Epithelial cell of proximal tubule (primary cell): ENCODE measurements around the gene KIAA1671. TPM values are rescaled to one million over a fixed set of nuclear protein-coding genes. Genes with fewer than 3 reads are reported as not detected.
A peak's percentile ranks its signal among the peaks of the same experiment; 100 is the strongest.
"Not testable (repeated sequence)": the region's sequence is repeated elsewhere in the genome, so short reads cannot be mapped to it uniquely, and the experiment has no call there.

Experiments
- DNase-seq: peaks from one replicate; pipeline ENCODE4 v3.0.0-alpha.2; 2011; ENCODE audit warnings: low read depth
- H3K4me3 ChIP-seq: 2 replicates; pipeline ENCODE4 v1.5.1; 2011; ENCODE audit warnings: low read depth, mild to moderate bottlenecking, low read length
- total RNA-seq: library from RNA; depleted of rRNA; stranded (reverse); fragments of >200 nt; gene quantifications from 2 replicates; pipeline ENCODE4 v1.2.3, GENCODE V29; 2015
- TF ChIP-seq, protein P1 (sequence below): conservative IDR thresholded peaks from 2 replicates; pipeline ENCODE4 v1.5.1; 2012; ENCODE audit warnings: low read depth, mild to moderate bottlenecking, low read length

KIAA1671 gene
- total RNA-seq, 1 donor from 2014 or later: 14.1 TPM

DNA sequence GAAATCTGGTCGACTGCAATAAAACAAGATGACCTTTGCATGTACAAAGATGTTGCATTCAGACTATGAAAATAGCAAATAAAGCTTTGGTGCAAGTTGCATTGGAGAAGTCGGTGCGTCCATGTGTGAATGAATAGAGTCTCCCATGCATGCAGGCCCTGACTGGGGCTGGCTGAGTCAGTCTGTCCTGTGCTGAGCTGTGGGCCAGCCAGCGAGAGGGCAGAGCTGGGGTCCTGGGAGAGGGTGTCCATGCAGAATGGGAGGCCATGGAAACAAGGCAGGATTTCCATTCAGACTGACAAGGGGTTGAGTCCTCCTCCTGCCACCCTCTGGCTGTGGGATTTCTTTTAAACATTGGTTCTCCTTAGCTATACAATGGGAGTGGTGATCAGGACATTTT, 244.8 kb downstream of the KIAA1671 start:
- no peak overlapping the region for H3K4me3 ChIP-seq
- TF ChIP-seq, protein P1, sequence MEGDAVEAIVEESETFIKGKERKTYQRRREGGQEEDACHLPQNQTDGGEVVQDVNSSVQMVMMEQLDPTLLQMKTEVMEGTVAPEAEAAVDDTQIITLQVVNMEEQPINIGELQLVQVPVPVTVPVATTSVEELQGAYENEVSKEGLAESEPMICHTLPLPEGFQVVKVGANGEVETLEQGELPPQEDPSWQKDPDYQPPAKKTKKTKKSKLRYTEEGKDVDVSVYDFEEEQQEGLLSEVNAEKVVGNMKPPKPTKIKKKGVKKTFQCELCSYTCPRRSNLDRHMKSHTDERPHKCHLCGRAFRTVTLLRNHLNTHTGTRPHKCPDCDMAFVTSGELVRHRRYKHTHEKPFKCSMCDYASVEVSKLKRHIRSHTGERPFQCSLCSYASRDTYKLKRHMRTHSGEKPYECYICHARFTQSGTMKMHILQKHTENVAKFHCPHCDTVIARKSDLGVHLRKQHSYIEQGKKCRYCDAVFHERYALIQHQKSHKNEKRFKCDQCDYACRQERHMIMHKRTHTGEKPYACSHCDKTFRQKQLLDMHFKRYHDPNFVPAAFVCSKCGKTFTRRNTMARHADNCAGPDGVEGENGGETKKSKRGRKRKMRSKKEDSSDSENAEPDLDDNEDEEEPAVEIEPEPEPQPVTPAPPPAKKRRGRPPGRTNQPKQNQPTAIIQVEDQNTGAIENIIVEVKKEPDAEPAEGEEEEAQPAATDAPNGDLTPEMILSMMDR: no peak
- DNase-seq: no peak

DNA sequence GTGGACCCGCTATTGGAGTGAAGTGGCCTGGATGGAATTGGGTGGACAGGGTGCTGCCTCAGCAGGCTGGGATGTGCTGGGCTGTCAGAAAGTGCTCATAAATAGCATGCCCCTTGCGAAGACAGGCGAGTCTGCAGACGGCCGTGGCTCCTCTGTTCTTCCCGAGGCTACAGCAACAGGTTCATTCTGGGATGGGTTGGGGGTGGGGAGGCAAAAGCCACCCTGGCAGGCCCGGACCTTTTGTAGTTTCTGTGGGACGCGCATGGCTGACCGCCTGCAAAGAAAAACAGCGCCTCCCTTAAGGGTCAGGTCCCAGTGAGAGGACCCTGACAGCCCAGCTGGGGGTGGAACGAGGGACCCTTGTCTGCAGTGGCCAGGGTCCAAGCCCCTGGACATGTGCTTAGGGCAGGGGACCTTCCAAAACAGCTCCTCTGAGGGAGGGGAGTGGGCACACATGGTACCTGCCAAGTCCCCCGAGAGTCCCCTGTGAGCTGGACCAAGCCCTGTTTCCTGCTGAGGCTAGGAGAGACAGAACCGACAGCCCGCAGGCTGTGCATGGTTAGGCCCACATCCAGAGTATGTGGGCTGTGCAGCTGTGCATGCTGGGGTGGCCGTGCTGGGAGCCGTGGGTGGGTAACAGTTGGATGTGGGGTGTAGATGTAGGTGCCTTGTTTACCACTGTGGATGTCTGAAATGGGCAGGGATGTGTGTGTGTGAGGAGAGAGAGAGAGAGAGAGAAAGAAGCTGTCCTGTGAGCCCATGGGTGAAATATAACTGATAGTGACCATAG, 247.4 kb downstream of the KIAA1671 start, which contains the start of gene CRYBB3:
TSS of gene CRYBB3 (plus strand) at position 128 of the 790 bp plus-strand sequence. CDS start 1,539 bp downstream, outside the sequence.
- no peak for DNase-seq
- TF ChIP-seq, protein P1: no peak

DNA sequence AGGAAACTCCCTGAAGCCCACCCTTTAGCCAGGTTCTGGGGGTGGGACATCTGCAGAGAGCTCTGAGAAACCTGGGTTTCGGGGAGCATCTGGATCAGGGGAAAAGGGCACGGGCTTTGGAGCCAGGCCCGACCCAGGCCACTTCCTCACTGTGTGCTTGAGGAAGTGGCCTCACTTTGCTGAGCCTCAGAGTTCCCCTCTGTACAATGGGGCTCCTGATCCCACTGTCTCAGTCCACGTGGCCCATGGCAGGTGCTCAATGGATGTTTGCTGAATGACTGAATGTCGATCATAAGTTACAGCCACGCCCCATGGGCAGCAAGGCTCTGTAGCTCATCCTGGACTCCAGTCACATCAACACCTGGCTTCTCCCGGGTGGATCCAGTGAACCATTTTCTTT, 248.5 kb downstream of the KIAA1671 start:
- no peak for DNase-seq
- no peak overlapping the region for H3K4me3 ChIP-seq
- TF ChIP-seq, protein P1: no peak

More for the DNA sequence above, 247.4 kb downstream of the KIAA1671 start, which contains the start of gene CRYBB3:
- no peak within 1 kb of the TSS for H3K4me3 ChIP-seq

DNA sequence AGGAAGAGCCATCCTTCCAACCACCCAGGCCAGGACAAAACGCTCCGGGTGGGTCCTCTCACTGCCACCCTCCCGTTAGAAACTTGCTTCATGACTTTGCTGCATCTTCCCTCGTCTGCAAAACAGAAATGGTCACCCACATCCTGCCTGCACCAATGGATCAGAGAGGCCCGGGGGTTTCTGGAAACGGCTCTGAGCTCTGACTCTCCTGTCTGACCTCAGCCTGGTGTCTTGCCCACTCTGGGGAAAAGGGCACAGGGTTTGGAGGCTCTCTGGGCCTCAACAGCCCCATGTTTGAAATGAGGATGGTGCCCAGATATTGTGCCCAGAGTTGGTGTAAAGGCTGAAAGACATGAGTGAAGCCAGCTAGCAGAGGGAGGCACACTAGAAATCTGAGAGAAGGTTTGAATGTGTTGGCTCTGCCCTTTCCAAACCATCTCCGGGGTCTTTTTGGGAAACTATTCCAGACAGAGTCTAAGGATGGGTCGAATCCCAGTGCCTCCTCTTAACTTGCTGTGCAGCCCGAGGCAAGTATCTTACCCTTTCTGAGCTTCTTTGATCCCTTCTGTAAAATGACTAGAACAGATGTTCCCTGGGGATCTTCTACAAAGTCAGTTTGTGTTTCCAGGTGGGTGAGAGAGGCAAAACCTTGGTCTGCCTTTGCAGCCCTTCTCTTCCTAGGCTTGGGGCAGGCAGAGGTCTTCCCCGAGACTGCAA, 249.2 kb downstream of the KIAA1671 start:
- DNase-seq: no peak
- no peak overlapping the region for H3K4me3 ChIP-seq
- TF ChIP-seq, protein P1: no peak

DNA sequence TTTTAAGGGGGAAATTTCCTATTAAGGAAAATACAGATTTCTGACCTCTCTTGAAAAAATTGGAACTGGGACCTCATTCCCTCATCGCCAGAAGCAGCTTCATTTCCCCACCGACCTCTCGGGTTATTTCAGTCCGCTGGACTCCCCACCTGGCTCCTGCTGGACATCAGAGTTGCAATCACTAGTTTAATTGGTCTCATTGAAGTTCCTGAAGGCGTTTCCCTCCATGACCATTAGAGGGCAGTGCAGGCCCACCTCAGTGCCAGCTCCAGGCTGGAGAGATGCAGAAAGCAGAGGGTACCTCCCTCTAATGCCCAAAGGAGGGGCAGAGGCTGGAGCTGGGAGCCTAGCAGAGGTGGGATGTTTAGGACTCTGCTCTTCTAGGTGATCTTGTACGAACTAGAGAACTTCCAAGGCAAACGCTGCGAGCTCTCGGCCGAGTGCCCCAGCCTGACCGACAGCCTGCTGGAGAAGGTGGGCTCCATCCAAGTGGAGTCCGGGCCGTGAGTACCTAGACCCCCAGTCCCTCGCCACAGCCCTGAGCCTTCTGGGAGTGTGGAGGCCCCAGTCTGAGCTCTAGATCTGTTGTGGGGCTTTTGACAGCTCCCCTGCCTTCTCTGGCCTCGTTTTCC, 249.9 kb downstream of the KIAA1671 start:
- DNase-seq: no peak
- H3K4me3 ChIP-seq: no peak overlapping the region
- TF ChIP-seq, protein P1: peak; percentile 97

DNA sequence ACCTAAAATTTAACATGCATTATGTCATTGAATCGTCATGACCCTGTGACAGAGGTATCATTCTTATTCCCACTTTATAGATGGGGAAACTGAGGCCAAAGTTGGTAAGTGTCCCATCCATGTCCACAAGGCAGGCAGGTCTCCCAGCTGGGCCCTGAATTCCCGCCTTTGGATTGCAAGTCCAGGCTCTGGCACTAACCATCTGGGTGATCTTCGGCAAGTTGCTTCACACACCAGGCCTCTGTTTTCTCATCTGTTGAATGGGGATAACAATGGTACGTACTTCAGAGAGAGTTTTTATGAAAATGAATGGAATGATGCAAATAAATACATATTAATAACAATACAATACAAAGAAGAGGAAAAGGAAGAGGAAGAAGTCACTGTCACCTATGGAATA, 250.6 kb downstream of the KIAA1671 start:
- TF ChIP-seq, protein P1: no peak
- no peak overlapping the region for H3K4me3 ChIP-seq
- DNase-seq: no peak

DNA sequence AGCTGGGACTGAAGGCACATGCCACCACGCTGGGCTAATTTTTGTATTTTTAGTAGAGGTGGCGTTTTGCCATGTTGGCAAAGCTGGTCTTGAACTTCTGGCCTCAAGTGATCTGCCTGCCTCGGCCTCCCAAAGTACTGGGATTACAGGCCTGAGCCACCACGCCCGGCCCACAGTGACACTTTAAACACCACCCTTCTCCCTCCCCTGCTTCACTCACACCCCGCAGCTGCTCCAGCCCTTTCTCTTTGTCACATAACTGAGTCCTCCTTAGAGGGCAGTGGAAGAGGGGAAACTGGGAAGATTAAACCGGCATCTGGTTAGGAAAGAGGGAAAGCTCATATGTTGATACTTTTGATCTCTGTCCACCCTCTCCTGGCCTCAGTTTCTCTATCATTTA, 252.0 kb downstream of the KIAA1671 start:
- H3K4me3 ChIP-seq, DNase-seq: not testable (repeated sequence)
